GM12892 (cell line): ENCODE measurements around the gene CCL11.

Source experiments
- POLR2A ChIP-seq: IDR thresholded peaks from 2 replicates; pipeline ENCODE4 v1.6.1; 2011; ENCODE audit warnings: low read depth, low read length, control low read depth
- POLR2AphosphoS5 ChIP-seq: IDR thresholded peaks from 2 replicates; pipeline ENCODE4 v1.6.1; 2011; ENCODE audit warnings: low read depth, low read length, control low read depth
- TAF1 ChIP-seq: IDR thresholded peaks from 2 replicates; pipeline ENCODE4 v1.6.1; 2011; ENCODE audit warnings: low read depth, mild to moderate bottlenecking, control low read depth, low read length, borderline replicate concordance

DNA sequence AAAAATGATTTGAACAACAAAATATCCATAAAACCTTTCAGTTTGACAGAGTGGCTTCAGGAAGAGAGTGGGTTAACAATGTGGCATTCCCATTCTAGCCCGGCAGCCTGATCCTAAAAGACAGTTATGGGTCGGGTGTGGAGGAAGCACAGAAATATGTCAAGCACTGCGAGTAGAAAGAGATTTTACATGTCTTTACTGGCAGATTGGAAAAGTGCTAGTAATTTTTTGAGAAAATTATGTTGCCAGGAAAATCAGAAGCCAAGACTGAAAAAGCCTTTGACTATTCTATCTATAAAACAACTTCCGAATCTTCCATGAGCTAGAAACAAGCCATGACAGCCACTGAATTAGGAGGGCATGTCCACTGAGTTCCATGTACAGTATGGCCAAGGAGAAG lies 24.7 kb upstream of the CCL11 start:
- no peak for TF ChIP-seq POLR2AphosphoS5
- TF ChIP-seq POLR2A = no peak
- TF ChIP-seq TAF1 = no peak
